Measurements from ENCODE around the gene CLEC2B.

The CLEC2B gene

DNA sequence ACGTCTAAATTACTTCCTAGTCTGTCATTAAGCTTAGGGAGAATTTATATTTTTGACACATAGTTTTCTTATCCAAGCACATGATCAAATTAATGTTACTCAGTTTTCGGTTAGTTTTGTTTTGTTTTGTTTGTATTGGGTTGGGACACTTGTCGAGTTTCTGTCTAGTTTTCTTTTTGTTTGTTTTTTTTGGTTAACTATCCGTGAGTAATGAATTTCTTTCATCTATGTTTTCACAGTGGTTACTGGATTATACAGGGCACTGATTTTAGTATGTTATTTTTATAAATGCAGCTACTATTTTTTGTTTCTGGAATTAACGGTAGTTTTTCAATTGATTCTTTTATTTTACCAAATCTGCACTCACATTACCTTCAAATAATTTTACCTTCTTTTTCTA lies 39.2 kb downstream of the CLEC2B start:
- Histone ChIP-seq H3K36me3 (ENCODE audit: control insufficient read depth, insufficient read depth, low read length) (no peaks in the 10 kb centered on the region), H3K9me3 (ENCODE audit: control insufficient read depth, insufficient read depth, low read length) (no peaks in the 10 kb centered on the region), H3K4me3 (ENCODE audit: low read depth, low read length) (no peak overlapping the region), H3K27me3 (ENCODE audit: control insufficient read depth, insufficient read depth, low read length) (no peaks in the 10 kb centered on the region), H3K4me1 (ENCODE audit: control insufficient read depth, insufficient read depth, low read length) (no peaks in the 10 kb centered on the region), H3K9ac (ENCODE audit: low read depth, low read length) (no peak overlapping the region)

DNA sequence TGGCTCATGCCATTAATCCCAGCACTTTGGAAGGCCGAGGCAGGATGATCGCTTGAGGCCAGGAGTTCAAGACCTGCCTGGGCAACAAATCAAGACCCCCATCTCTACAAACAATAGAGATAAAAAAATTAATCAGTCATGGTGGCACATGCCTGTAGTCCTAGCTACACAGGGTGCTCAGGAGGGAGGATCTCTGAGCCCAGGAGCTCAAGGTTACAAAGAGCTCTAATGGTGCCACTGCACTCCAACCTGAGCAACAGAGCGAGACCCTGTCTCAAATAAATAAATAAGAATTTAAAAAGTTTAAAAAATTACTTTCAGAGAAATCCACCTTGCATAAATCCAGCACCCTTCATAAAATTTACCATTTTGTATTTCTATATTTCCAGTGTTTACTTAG lies 39.7 kb downstream of the CLEC2B start:
- Histone ChIP-seq H3K9me3 (ENCODE audit: control insufficient read depth, insufficient read depth, low read length) (no peaks in the 10 kb centered on the region), H3K9ac (ENCODE audit: low read depth, low read length) (no peak overlapping the region), H3K27me3 (ENCODE audit: control insufficient read depth, insufficient read depth, low read length) (no peaks in the 10 kb centered on the region), H3K36me3 (ENCODE audit: control insufficient read depth, insufficient read depth, low read length) (no peaks in the 10 kb centered on the region), H3K4me1 (ENCODE audit: control insufficient read depth, insufficient read depth, low read length) (no peaks in the 10 kb centered on the region), H3K4me3 (ENCODE audit: low read depth, low read length) (no peak overlapping the region)

DNA sequence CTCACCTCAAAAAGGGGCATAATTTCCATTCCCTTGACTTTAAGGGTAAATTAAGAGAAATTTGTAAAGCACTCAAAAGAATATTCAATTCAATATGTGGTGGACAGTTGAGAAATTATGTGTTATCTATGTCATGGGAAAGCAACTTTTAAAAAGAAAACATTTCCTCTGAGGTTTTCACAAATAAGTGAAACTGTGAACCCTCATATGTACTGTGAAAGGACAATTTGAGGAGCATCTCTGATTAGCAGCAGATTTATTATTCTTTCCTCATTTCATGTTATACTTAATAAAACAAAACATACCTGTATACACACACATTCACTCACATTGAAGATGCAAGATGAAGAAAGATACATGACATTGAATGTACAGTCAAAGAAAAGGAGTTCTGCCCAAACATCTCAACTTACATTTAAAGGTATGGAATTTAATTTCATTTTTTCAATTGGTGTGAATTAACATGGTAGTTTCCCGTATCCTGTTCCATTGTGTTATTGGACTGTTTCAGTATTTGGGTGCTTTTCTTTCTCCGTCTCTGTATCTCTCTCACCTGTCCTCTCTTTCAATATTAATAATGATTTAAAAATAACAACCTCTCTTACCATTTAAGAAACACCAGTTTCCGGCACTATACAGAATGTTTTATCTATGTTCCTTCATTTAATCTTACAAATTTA lies 41.8 kb downstream of the CLEC2B start, which contains the start of gene KLRF1:
KLRF1 (plus strand) TSS at position 273 of the 680 bp plus-strand sequence; CDS start at position 337, 64 bp downstream.
- H3K27me3 ChIP-seq (ENCODE audit: control insufficient read depth, insufficient read depth, low read length): no peaks in the 10 kb centered on the region
- H3K4me3 ChIP-seq (ENCODE audit: low read depth, low read length): no peak within 1 kb of the TSS
- no peaks in the 10 kb centered on the region for H3K36me3 ChIP-seq (ENCODE audit: control insufficient read depth, insufficient read depth, low read length)
- H3K9ac ChIP-seq (ENCODE audit: low read depth, low read length): no peak within 1 kb of the TSS
- no peaks in the 10 kb centered on the region for H3K9me3 ChIP-seq (ENCODE audit: control insufficient read depth, insufficient read depth, low read length)
- no peaks in the 10 kb centered on the region for H3K4me1 ChIP-seq (ENCODE audit: control insufficient read depth, insufficient read depth, low read length)

DNA sequence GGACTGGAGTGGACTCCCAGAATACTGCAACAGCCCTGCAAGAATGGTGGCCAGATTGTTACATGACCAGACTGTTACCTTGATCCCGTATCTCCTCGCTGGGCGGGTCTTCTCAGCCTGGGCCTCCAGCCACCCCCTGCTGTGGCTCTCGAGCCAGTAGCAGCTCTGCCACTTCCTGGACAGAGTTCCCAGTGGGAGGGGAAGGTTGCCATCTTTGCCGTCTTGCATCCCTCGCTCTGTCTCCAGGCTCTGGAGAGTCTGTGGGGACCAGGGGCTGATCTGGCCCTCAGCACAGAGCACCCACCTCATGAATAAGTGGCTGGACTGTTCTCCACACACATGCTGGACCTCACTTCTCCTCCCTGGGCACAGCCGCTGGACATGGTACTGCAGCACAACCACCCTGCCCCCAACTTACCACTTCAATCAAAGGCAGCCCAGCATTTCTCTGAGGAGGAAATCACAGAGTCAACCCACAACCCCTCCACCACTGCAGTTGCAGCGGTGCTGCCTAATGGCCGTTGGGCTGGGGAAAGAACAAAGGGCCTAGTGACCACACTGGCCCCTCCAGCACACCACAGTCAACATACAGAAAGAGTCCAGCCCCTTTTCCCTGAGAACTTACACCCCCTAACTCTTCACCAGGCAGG lies 48.7 kb downstream of the CLEC2B start:
- Histone ChIP-seq H3K4me3 (ENCODE audit: low read depth, low read length) (no peak overlapping the region), H3K4me1 (ENCODE audit: control insufficient read depth, insufficient read depth, low read length) (no peaks in the 10 kb centered on the region), H3K9me3 (ENCODE audit: control insufficient read depth, insufficient read depth, low read length) (no peaks in the 10 kb centered on the region), H3K36me3 (ENCODE audit: control insufficient read depth, insufficient read depth, low read length) (no peaks in the 10 kb centered on the region), H3K27me3 (ENCODE audit: control insufficient read depth, insufficient read depth, low read length) (no peaks in the 10 kb centered on the region), H3K9ac (ENCODE audit: low read depth, low read length) (no peak overlapping the region)

DNA sequence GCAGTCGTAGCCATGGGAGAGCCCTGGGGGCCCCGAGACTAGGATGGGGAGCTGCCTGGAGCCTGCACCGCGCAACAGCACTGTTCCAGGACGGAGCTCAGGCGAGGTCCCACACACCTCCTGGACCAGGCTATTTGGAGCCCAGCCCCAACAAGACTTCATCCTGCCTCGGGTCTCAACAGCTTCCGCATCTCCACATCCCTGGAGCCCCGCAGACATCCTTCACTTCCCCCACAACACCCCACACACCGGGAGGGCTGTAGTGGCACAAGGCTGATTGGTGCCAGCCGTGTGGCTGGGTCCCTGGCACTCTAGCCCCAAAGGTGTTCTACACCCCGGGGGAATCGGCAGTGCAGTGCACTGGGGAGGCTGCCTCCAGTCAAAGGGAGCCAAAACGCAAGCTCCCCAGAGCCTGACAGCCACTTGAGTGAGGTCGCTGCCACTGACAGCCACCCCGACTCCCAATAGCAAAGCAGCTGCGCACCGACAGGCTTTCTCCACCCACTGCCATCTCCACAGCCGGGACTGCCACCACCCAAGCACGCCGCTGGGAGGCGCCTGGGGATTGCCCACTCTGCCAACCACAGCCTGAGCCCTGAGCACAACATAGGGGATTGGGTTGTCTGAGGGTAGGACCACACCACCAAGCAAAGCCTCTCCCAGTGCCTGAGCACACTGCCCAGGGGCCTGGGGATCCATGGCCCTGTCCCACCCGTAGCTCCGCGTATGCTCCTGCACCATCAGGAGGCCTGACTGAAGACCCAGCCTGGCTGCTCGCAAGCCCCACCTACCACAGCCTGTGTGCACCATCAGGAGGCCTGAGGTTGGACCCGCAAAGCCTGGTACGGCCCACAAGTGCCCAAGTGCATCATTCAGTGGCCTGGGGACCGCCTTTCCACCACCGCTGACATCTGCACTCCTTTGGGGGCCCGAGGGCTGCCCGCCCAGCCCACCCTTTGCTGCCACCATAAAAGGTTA lies 55.0 kb downstream of the CLEC2B start:
- no peaks in the 10 kb centered on the region for H3K36me3 ChIP-seq (ENCODE audit: control insufficient read depth, insufficient read depth, low read length)
- no peaks in the 10 kb centered on the region for H3K9me3 ChIP-seq (ENCODE audit: control insufficient read depth, insufficient read depth, low read length)
- H3K4me3 ChIP-seq (ENCODE audit: low read depth, low read length): peak overlapping the region; percentile 73
- H3K9ac ChIP-seq (ENCODE audit: low read depth, low read length): no peak overlapping the region
- no peaks in the 10 kb centered on the region for H3K27me3 ChIP-seq (ENCODE audit: control insufficient read depth, insufficient read depth, low read length)
- H3K4me1 ChIP-seq (ENCODE audit: control insufficient read depth, insufficient read depth, low read length): no peaks in the 10 kb centered on the region

DNA sequence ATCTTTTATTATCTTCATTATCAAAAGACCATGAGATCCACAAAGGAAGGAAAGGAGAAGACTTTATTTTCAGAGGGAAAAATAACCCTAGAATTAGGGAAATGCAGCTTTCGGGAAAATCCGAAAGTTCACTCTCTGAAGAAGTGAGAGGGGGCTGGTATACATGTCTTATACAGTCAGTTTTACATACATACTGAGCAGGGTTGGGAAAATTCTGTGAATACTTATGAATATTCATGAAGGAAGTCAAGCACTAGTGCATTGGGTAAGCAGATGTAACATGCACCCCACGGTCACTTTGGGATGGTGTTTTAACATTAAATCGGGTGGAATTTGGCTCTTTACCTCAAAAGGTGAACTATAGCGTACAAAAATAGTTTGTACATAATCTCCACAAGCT lies 57.5 kb downstream of the CLEC2B start:
- no peak overlapping the region for H3K9ac ChIP-seq (ENCODE audit: low read depth, low read length)
- H3K4me3 ChIP-seq (ENCODE audit: low read depth, low read length): no peak overlapping the region
- no peaks in the 10 kb centered on the region for H3K9me3 ChIP-seq (ENCODE audit: control insufficient read depth, insufficient read depth, low read length)
- no peaks in the 10 kb centered on the region for H3K36me3 ChIP-seq (ENCODE audit: control insufficient read depth, insufficient read depth, low read length)
- no peaks in the 10 kb centered on the region for H3K27me3 ChIP-seq (ENCODE audit: control insufficient read depth, insufficient read depth, low read length)
- H3K4me1 ChIP-seq (ENCODE audit: control insufficient read depth, insufficient read depth, low read length): no peaks in the 10 kb centered on the region

DNA sequence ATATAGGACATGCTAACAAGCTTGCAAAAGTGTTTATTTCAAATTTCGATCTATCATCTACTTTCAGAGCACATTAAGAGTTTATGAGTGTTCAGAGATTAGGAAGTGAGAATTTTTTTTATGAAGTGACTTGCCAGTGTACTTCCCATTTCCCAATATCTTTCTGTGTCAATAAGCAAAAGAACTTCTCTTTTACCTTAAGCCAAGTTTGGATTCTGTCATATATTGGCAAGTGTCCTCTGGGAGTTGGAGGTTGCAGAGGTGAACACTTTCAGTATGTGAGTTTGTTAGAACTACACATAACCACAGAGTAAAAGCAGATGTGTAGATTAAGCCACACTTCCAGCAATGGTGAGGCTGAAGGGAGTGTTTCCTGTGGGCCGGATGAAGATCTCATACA lies 58.5 kb downstream of the CLEC2B start:
- Histone ChIP-seq H3K27me3 (ENCODE audit: control insufficient read depth, insufficient read depth, low read length) (no peaks in the 10 kb centered on the region), H3K4me1 (ENCODE audit: control insufficient read depth, insufficient read depth, low read length) (no peaks in the 10 kb centered on the region), H3K9ac (ENCODE audit: low read depth, low read length) (no peak overlapping the region), H3K4me3 (ENCODE audit: low read depth, low read length) (no peak overlapping the region), H3K36me3 (ENCODE audit: control insufficient read depth, insufficient read depth, low read length) (no peaks in the 10 kb centered on the region), H3K9me3 (ENCODE audit: control insufficient read depth, insufficient read depth, low read length) (no peaks in the 10 kb centered on the region)

DNA sequence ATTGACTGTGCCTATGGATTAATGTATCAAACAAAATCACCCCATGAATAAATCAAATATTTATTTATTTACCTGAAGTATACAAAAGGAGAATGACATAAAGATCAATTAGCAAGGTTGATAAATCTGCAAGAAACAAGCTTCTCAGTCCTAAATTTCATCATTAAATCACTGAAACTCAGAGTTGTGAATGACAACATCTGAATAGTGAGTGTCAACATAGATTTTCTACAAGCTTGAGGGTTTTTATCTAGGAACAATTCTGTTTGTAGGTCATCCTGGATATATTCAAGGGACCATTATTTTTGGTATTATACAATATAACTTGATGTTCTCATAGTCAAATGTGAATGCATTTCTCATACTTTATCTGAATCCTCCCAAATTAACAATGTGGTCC lies 59.3 kb downstream of the CLEC2B start:
- H3K4me1 ChIP-seq (ENCODE audit: control insufficient read depth, insufficient read depth, low read length): no peaks in the 10 kb centered on the region
- no peak overlapping the region for H3K9ac ChIP-seq (ENCODE audit: low read depth, low read length)
- no peaks in the 10 kb centered on the region for H3K27me3 ChIP-seq (ENCODE audit: control insufficient read depth, insufficient read depth, low read length)
- H3K36me3 ChIP-seq (ENCODE audit: control insufficient read depth, insufficient read depth, low read length): no peaks in the 10 kb centered on the region
- no peaks in the 10 kb centered on the region for H3K9me3 ChIP-seq (ENCODE audit: control insufficient read depth, insufficient read depth, low read length)
- no peak overlapping the region for H3K4me3 ChIP-seq (ENCODE audit: low read depth, low read length)

DNA sequence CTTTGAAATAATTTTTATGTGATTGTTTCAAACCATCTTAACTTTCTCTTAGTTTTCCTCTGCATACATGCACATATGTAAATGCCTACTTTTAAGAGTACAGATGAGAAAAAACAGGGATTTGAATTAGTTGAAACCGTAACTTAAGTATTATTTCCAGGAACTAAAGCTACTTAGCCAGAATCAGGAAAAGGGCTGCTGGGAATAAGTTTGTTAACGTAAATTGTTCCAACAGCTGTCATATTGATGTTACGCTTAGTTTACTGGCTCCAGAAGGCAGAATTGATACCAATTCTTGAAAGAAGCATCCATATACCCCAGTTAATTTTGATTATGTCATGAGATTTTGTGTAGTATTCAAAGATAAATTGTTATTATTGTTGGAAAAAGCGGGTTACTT lies 59.8 kb downstream of the CLEC2B start:
- Histone ChIP-seq H3K36me3 (ENCODE audit: control insufficient read depth, insufficient read depth, low read length) (no peaks in the 10 kb centered on the region), H3K4me1 (ENCODE audit: control insufficient read depth, insufficient read depth, low read length) (no peaks in the 10 kb centered on the region), H3K9ac (ENCODE audit: low read depth, low read length) (no peak overlapping the region), H3K4me3 (ENCODE audit: low read depth, low read length) (no peak overlapping the region), H3K27me3 (ENCODE audit: control insufficient read depth, insufficient read depth, low read length) (no peaks in the 10 kb centered on the region), H3K9me3 (ENCODE audit: control insufficient read depth, insufficient read depth, low read length) (no peaks in the 10 kb centered on the region)

DNA sequence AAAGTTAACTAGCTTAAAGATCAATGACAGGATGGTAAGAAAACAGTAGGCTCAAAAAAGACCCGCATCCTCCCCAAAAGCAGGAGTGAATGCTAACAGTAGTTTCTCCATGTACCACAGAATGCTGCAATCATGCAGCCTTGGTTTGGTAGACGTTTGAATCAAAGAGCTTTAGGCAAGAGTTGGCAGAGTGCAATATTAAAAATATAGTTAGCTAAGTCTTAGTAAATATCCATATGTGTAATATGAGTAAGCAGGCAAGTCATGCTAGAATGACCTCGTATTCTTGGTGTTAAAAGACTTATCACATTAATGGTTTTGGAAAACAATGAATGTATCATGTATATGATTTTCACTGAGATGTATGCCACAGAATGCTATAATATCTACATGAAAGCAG lies 60.6 kb downstream of the CLEC2B start:
- no peaks in the 10 kb centered on the region for H3K36me3 ChIP-seq (ENCODE audit: control insufficient read depth, insufficient read depth, low read length)
- no peaks in the 10 kb centered on the region for H3K27me3 ChIP-seq (ENCODE audit: control insufficient read depth, insufficient read depth, low read length)
- H3K9ac ChIP-seq (ENCODE audit: low read depth, low read length): no peak overlapping the region
- no peaks in the 10 kb centered on the region for H3K9me3 ChIP-seq (ENCODE audit: control insufficient read depth, insufficient read depth, low read length)
- H3K4me1 ChIP-seq (ENCODE audit: control insufficient read depth, insufficient read depth, low read length): no peaks in the 10 kb centered on the region
- H3K4me3 ChIP-seq (ENCODE audit: low read depth, low read length): no peak overlapping the region

DNA sequence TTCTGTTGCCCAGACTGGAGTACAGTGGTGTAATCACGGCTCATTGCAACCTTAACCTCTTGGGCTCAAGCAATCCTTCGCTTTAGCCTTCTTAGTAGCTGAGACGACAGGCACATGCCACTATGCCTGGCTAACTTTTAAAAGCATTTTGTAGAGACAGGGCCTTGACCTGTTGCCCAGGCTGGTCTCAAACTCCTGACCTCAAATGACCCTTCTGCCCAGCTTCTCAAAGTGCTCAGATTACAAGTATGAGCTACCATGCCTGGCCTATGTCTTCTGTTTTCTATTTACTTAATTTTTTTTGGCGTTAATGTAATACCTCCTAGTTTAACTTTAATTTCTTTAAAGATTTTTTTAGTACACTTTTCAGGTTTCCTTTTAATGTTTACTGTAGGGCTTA lies 62.4 kb downstream of the CLEC2B start:
- Histone ChIP-seq H3K4me3 (ENCODE audit: low read depth, low read length) (no peak overlapping the region), H3K4me1 (ENCODE audit: control insufficient read depth, insufficient read depth, low read length) (no peaks in the 10 kb centered on the region), H3K9me3 (ENCODE audit: control insufficient read depth, insufficient read depth, low read length) (no peaks in the 10 kb centered on the region), H3K9ac (ENCODE audit: low read depth, low read length) (no peak overlapping the region), H3K36me3 (ENCODE audit: control insufficient read depth, insufficient read depth, low read length) (no peaks in the 10 kb centered on the region), H3K27me3 (ENCODE audit: control insufficient read depth, insufficient read depth, low read length) (no peaks in the 10 kb centered on the region)

Data from iPS-15b (cell line).